H1 (cell line): ENCODE measurements around the gene PCIF1. TPM values are rescaled to one million over a fixed set of nuclear protein-coding genes. Genes with fewer than 3 reads are reported as not detected.

Experiments used
- CTCF ChIA-PET: fragments of 300-600 bp; sonication (Branson Sonifier 250); formaldehyde crosslinking; loops from one replicate; lab custom pipeline; 2021; ENCODE audit not compliant: partially characterized antibody; lab: Charles Lee
- POLR2A ChIA-PET: fragments of 300-600 bp; sonication (Branson Sonifier 250); formaldehyde crosslinking; loops from one replicate; lab custom pipeline; 2021; ENCODE audit warnings: inconsistent platforms; ENCODE audit not compliant: partially characterized antibody; lab: Charles Lee
- DNase-seq, 2 experiments: peaks; one replicate each; pipeline versions ENCODE4 v3.0.0 to v3.0.0-alpha.2; 2010 to 2022; ENCODE audit warnings: low spot score in 2 of 2, low read depth in 1 of 2, mixed read lengths in 1 of 2
- FAIRE-seq: peaks from 2 replicates; lab custom pipeline; 2011; peaks lifted over from hg19 to GRCh38; lab: Jason Lieb, UNC
- H2AFZ ChIP-seq: 2 replicates; pipeline ENCODE4 v1.8.1; 2012; ENCODE audit warnings: low read length, inconsistent platforms
- H2AK5ac ChIP-seq: 2 replicates; pipeline ENCODE4 v1.6.1; 2013; ENCODE audit warnings: low read depth, low read length
- H2BK120ac ChIP-seq: replicated peaks from 2 replicates; pipeline ENCODE3; 2013; ENCODE audit warnings: low read depth, low read length, inconsistent platforms
- H2BK12ac ChIP-seq: 2 replicates; pipeline ENCODE4 v1.6.1; 2013; ENCODE audit warnings: low read depth, low read length
- H2BK15ac ChIP-seq: 2 replicates; pipeline ENCODE4 v1.6.1; 2013; ENCODE audit warnings: low read length
- H2BK20ac ChIP-seq: 2 replicates; pipeline ENCODE4 v1.6.1; 2013; ENCODE audit warnings: low read length
- H2BK5ac ChIP-seq: 2 replicates; pipeline ENCODE4 v1.6.1; 2013; ENCODE audit warnings: low read depth, low read length
- H3K14ac ChIP-seq: 2 replicates; pipeline ENCODE4 v1.6.1; 2013; ENCODE audit warnings: inconsistent platforms; ENCODE audit not compliant: insufficient read length
- H3K18ac ChIP-seq: 2 replicates; pipeline ENCODE4 v1.6.1; 2013; ENCODE audit warnings: low read length; ENCODE audit errors: extremely low read depth
- H3K23ac ChIP-seq: 2 replicates; pipeline ENCODE4 v1.6.1; 2013; ENCODE audit warnings: inconsistent platforms; ENCODE audit not compliant: insufficient read length
- H3K23me2 ChIP-seq: 2 replicates; pipeline ENCODE4 v1.6.1; 2013; ENCODE audit warnings: low read depth, low read length
- H3K27ac ChIP-seq: 2 replicates; pipeline ENCODE4 v1.6.1; 2011; ENCODE audit warnings: low read depth, low read length, inconsistent platforms
- H3K27me3 ChIP-seq, 4 experiments: replicated peaks in 1 of 4; 1 replicate in 1 of 4; 2 replicates in 3 of 4; pipeline versions ENCODE4 v1.6.1 to v1.8.1; 2011 to 2013; ENCODE audit warnings: low read length in 3 of 4, mild to moderate bottlenecking in 3 of 4, inconsistent platforms in 2 of 4, mixed read lengths in 2 of 4, moderate library complexity in 1 of 4; ENCODE audit not compliant: control insufficient read depth in 3 of 4, insufficient read depth in 3 of 4; ENCODE audit errors: extremely low read depth in 1 of 4
- H3K36me3 ChIP-seq, 4 experiments: 2 replicates each; pipeline versions ENCODE4 v1.6.1 to v1.8.1; 2011 to 2013; ENCODE audit warnings: mild to moderate bottlenecking in 4 of 4, low read length in 3 of 4, moderate library complexity in 2 of 4, control low read depth in 1 of 4, inconsistent platforms in 1 of 4; ENCODE audit not compliant: insufficient read depth in 4 of 4, control insufficient read depth in 2 of 4
- H3K4ac ChIP-seq: replicated peaks from 2 replicates; pipeline ENCODE3; 2013; ENCODE audit warnings: low read length, low read depth, mixed read lengths, inconsistent platforms; ENCODE audit not compliant: insufficient read length
- H3K4me1 ChIP-seq, 4 experiments: replicated peaks in 1 of 4; 1 replicate in 1 of 4; 2 replicates in 3 of 4; pipeline versions ENCODE4 v1.6.1 to v1.8.1; 2011 to 2013; ENCODE audit warnings: low read length in 3 of 4, inconsistent platforms in 2 of 4, mixed read lengths in 1 of 4; ENCODE audit not compliant: insufficient read depth in 4 of 4, control insufficient read depth in 3 of 4
- H3K4me2 ChIP-seq, 2 experiments: 2 replicates each; pipeline versions ENCODE4 v1.6.1 to v1.8.1; 2011 to 2013; ENCODE audit warnings: low read depth in 2 of 2, low read length in 2 of 2, control low read depth in 1 of 2, inconsistent platforms in 1 of 2, mild to moderate bottlenecking in 1 of 2; ENCODE audit not compliant: insufficient read depth in 1 of 2
- H3K4me3 ChIP-seq, 4 experiments: fragments of 200-600, 300-600 bp in 1 of 4; sonication (generic), shearing (Covaris generic), sonication (Bioruptor Twin) in 1 of 4; 2 replicates each; pipeline versions ENCODE4 v1.5.1 to v1.8.1; 2011 to 2016; ENCODE audit warnings: low read length in 4 of 4, low read depth in 3 of 4, control low read depth in 2 of 4, inconsistent platforms in 2 of 4, mild to moderate bottlenecking in 2 of 4, mixed read lengths in 1 of 4, moderate library complexity in 1 of 4; ENCODE audit not compliant: insufficient read depth in 2 of 4; ENCODE audit errors: extremely low read depth in 1 of 4
- H3K56ac ChIP-seq: replicated peaks from 2 replicates; pipeline ENCODE3; 2013; ENCODE audit warnings: low read depth, mild to moderate bottlenecking, mixed read lengths, low read length, inconsistent platforms; ENCODE audit not compliant: insufficient read length
- H3K79me1 ChIP-seq: 2 replicates; pipeline ENCODE4 v1.6.1; 2013; ENCODE audit warnings: low read depth, low read length, control low read depth
- H3K79me2 ChIP-seq, 2 experiments: 2 replicates each; pipeline versions ENCODE4 v1.6.1 to v1.8.1; 2012 to 2013; ENCODE audit warnings: low read length in 2 of 2, mild to moderate bottlenecking in 2 of 2, inconsistent platforms in 1 of 2; ENCODE audit not compliant: insufficient read depth in 2 of 2, control insufficient read depth in 1 of 2
- H3K9ac ChIP-seq, 4 experiments: replicated peaks in 1 of 4; 1 replicate in 1 of 4; 2 replicates in 3 of 4; pipeline versions ENCODE4 v1.6.1 to v1.8.1; 2011 to 2013; ENCODE audit warnings: low read depth in 3 of 4, low read length in 3 of 4, control low read depth in 2 of 4, mild to moderate bottlenecking in 2 of 4, moderate library complexity in 2 of 4, inconsistent platforms in 1 of 4; ENCODE audit errors: extremely low read depth in 1 of 4
- H3K9me3 ChIP-seq, 2 experiments: 2 replicates each; pipeline versions ENCODE4 v1.6.1 to v1.8.1; 2012 to 2013; ENCODE audit warnings: mild to moderate bottlenecking in 2 of 2, moderate library complexity in 2 of 2, control low read depth in 1 of 2, inconsistent platforms in 1 of 2, low read depth in 1 of 2, low read length in 1 of 2, mixed read lengths in 1 of 2; ENCODE audit not compliant: insufficient read depth in 2 of 2
- H4K20me1 ChIP-seq, 2 experiments: replicated peaks in 1 of 2; 2 replicates each; pipeline versions ENCODE3 to v1.8.1; 2011 to 2013; ENCODE audit warnings: inconsistent platforms in 2 of 2, low read length in 2 of 2, mild to moderate bottlenecking in 1 of 2; ENCODE audit not compliant: insufficient read depth in 2 of 2, control insufficient read depth in 1 of 2
- H4K5ac ChIP-seq: 2 replicates; pipeline ENCODE4 v1.6.1; 2013; ENCODE audit warnings: low read length, low read depth, mixed read lengths, inconsistent platforms; ENCODE audit not compliant: insufficient read length
- H4K8ac ChIP-seq: 2 replicates; pipeline ENCODE4 v1.8.0; 2013; ENCODE audit warnings: mild to moderate bottlenecking, moderate library complexity, low read length, inconsistent platforms; ENCODE audit not compliant: insufficient read depth; ENCODE audit errors: extremely low read depth
- H4K91ac ChIP-seq: replicated peaks from 2 replicates; pipeline ENCODE3; 2013; ENCODE audit warnings: low read length, mixed read lengths, inconsistent platforms; ENCODE audit not compliant: insufficient read length
- ATF3 ChIP-seq: IDR thresholded peaks from 2 replicates; pipeline ENCODE4 v1.6.1; 2011; ENCODE audit warnings: low read depth, mild to moderate bottlenecking, low read length; ENCODE audit not compliant: insufficient read depth
- BRCA1 ChIP-seq: IDR thresholded peaks from 2 replicates; pipeline ENCODE4 v1.6.1; 2012; ENCODE audit warnings: low read depth, low read length, improper control_type of control experiment
- EGR1 ChIP-seq: IDR thresholded peaks from 2 replicates; pipeline ENCODE4 v1.6.1; 2011; ENCODE audit warnings: low read depth, low read length, borderline replicate concordance
- EP300 ChIP-seq, 2 experiments: IDR thresholded peaks; 1 replicate in 1 of 2; 2 replicates in 1 of 2; pipeline ENCODE4 v1.6.1; 2011 to 2012; ENCODE audit warnings: low read depth in 2 of 2, low read length in 2 of 2, mild to moderate bottlenecking in 2 of 2, borderline replicate concordance in 1 of 2, inconsistent platforms in 1 of 2, moderate library complexity in 1 of 2
- EZH2 ChIP-seq: fragments of 200-600 bp; sonication (generic); IDR thresholded peaks from 2 replicates; pipeline ENCODE4 v1.7.1; 2012; ENCODE audit warnings: low read depth, mild to moderate bottlenecking, moderate library complexity, low read length, inconsistent platforms; ENCODE audit not compliant: severe bottlenecking
- FOSL1 ChIP-seq: IDR thresholded peaks from 2 replicates; pipeline ENCODE4 v1.6.1; 2011; ENCODE audit warnings: mild to moderate bottlenecking, low read depth, low read length, moderate library complexity; ENCODE audit not compliant: insufficient read depth
- KDM5A ChIP-seq: fragments of 200-600 bp; IDR thresholded peaks from 2 replicates; pipeline ENCODE4 v1.7.1; 2012; ENCODE audit warnings: mild to moderate bottlenecking, low read length, inconsistent platforms, mixed read lengths
- POU5F1 ChIP-seq: IDR thresholded peaks from 2 replicates; pipeline ENCODE4 v1.6.1; 2011; ENCODE audit warnings: low read depth, mild to moderate bottlenecking, low read length, moderate library complexity
- SIN3A ChIP-seq, 2 experiments: IDR thresholded peaks in 1 of 2; conservative IDR thresholded peaks in 1 of 2; 2 replicates each; pipeline ENCODE4 v1.6.1; 2011 to 2012; ENCODE audit warnings: low read length in 2 of 2, improper control_type of control experiment in 1 of 2, low read depth in 1 of 2, mild to moderate bottlenecking in 1 of 2
- SP1 ChIP-seq: IDR thresholded peaks from 2 replicates; pipeline ENCODE4 v1.6.1; 2011; ENCODE audit warnings: low read depth, low read length
- SRF ChIP-seq: IDR thresholded peaks from 2 replicates; pipeline ENCODE4 v1.6.1; 2011; ENCODE audit warnings: mild to moderate bottlenecking, low read depth, low read length, moderate library complexity
- TBP ChIP-seq: IDR thresholded peaks from 2 replicates; pipeline ENCODE4 v1.6.1; 2011; ENCODE audit warnings: low read depth, low read length, improper control_type of control experiment
- TEAD4 ChIP-seq: IDR thresholded peaks from 2 replicates; pipeline ENCODE4 v1.6.1; 2012; ENCODE audit warnings: low read depth, low read length, inconsistent platforms, mixed read lengths
- WGBS, 2 experiments: shearing (Covaris generic) in 1 of 2; methylation state at CpG; one replicate each; pipeline versions ENCODE4 v1.1.6 to v1.1.7; 2013 to 2015; ENCODE audit warnings: low lambda C conversion rate in 2 of 2, mixed read lengths in 2 of 2, inconsistent platforms in 1 of 2, low coverage in 1 of 2, missing lambda C conversion rate in 1 of 2; ENCODE audit not compliant: insufficient replicate concordance in 2 of 2, insufficient coverage in 1 of 2, insufficient read length in 1 of 2; ENCODE audit errors: extremely low coverage in 1 of 2, missing lambda C conversion rate in 1 of 2; 5-methylcytosine and 5-hydroxymethylcytosine counted together
- polyA plus RNA-seq, 7 experiments: library from polyadenylated mRNA; depleted of rRNA in 3 of 7; stranded (reverse) in 5 of 7; unstranded in 2 of 7; fragments of >200 nt in 5 of 7; fragments of 200-250 nt in 2 of 7; gene quantifications; 1 replicate in 5 of 7; 2 replicates in 1 of 7; 4 replicates in 1 of 7; pipeline versions ENCODE4 v1.2.1 to v1.2.3, GENCODE V29; 2011 to 2013; ENCODE audit warnings: missing spikeins in 2 of 7, mixed read lengths in 2 of 7
- total RNA-seq: library from RNA; stranded (reverse); fragmentation: NEBNext Ultra II Directional; extraction: Animal tissue kit (Norgen Biotek cat#: 25700); gene quantifications from 2 replicates; pipeline ENCODE4 v1.2.1, GENCODE V29; 2021

Gene PCIF1
- total and polyA plus RNA-seq, 2 of the 8 experiments (the other 6 are each of a cell fraction or from before 2014, with no cell fraction given), result 30.3 to 30.6 TPM

GRCh38 chr20:45991616-45992015, 57.1 kb downstream of the PCIF1 start:
- TF ChIP-seq EZH2 (no peak), POU5F1 (no peak), EGR1 (no peak), SIN3A (conservative IDR thresholded peaks at IDR 0.05 in 1 of 2, IDR thresholded peaks at IDR 0.05 in 1 of 2; ENCODE audit: low read depth in 1 of 2, low read length in 2 of 2) (no peak), TBP (no peak), FOSL1 (no peak), EP300 (IDR thresholded peaks at IDR 0.05; ENCODE audit: borderline replicate concordance in 1 of 2, low read depth in 2 of 2, low read length in 2 of 2) (no peak), SRF (no peak), BRCA1 (no peak), KDM5A (no peak), ATF3 (no peak), SP1 (no peak), TEAD4 (no peak)
- no peak overlapping the region for H3K18ac ChIP-seq
- no peak overlapping the region for H3K56ac ChIP-seq
- H3K36me3 ChIP-seq, result no peaks in the 10 kb centered on the region
- H4K20me1 ChIP-seq, result no peaks in the 10 kb centered on the region
- H3K4ac ChIP-seq, result no peak overlapping the region
- no peak overlapping the region for H3K4me2 ChIP-seq
- H3K23ac ChIP-seq, result no peak overlapping the region
- no peak overlapping the region for H3K14ac ChIP-seq
- CTCF ChIA-PET, result interaction anchor here (1.5 to 14.5 kb wide), 3 partner anchors 17 to 168 kb away, joined by 3 to 114 read pairs (median 9); partner anchors contain the start of gene MMP9
- no peak for FAIRE-seq
- H4K8ac ChIP-seq, result no peak overlapping the region
- no peak overlapping the region for H2AK5ac ChIP-seq
- no peak overlapping the region for H3K4me3 ChIP-seq
- H3K9me3 ChIP-seq, result no peaks in the 10 kb centered on the region
- no peak overlapping the region for H4K91ac ChIP-seq
- H2BK12ac ChIP-seq, result no peak overlapping the region
- H2BK20ac ChIP-seq, result no peak overlapping the region
- no peaks in the 10 kb centered on the region for H3K79me2 ChIP-seq
- no peaks in the 10 kb centered on the region for H3K23me2 ChIP-seq
- no peak overlapping the region for H2BK120ac ChIP-seq
- H3K27ac ChIP-seq, result no peak overlapping the region
- no peak overlapping the region for H4K5ac ChIP-seq
- peaks cover 0 to 6% (median 3%) of the 10 kb centered on the region in 4 experiments; a peak in 3 of 7 replicates for H3K4me1 ChIP-seq
- no peak for DNase-seq
- no peaks in the 10 kb centered on the region for H3K79me1 ChIP-seq
- H3K9ac ChIP-seq, result no peak overlapping the region
- 90% methylated on average over 3 of the region's 3 CpGs; no CpG with 5 or more reads in 1 of the 2 experiments for WGBS, 2 experiments
- H2BK5ac ChIP-seq, result no peak overlapping the region
- no peak overlapping the region; the same call in 1 of the 2 replicates for H2BK15ac ChIP-seq
- H3K27me3 ChIP-seq, result no peaks in the 10 kb centered on the region
- POLR2A ChIA-PET, result no interaction called here
- H2AFZ ChIP-seq, result no peak overlapping the region
